HEK293 (cell line): ENCODE measurements around the gene SOCS7.

Experiments
- CTCF ChIA-PET: fragments of 350-600 bp; formaldehyde crosslinking; extraction: SDS; loops from one replicate; lab custom pipeline; 2021; ENCODE audit warnings: antibody characterized with exemption; lab: Yijun Ruan, JAX
- POLR2A ChIA-PET: fragments of 300-600 bp; formaldehyde crosslinking; extraction: SDS; loops from one replicate; lab custom pipeline; 2020; ENCODE audit warnings: antibody characterized with exemption, inconsistent platforms; lab: Yijun Ruan, JAX
- H3K27ac ChIP-seq: fragments of 200-500 bp; sonication (Bioruptor generic); 2 replicates; pipeline ENCODE4 v1.5.1; 2014; ENCODE audit warnings: low read depth, low read length, control low read depth, inconsistent platforms; ENCODE audit errors: extremely low read depth
- H3K36me3 ChIP-seq, 2 experiments: fragments of 200-500 bp in 1 of 2; sonication (Bioruptor generic) in 1 of 2; 1 replicate in 1 of 2; 2 replicates in 1 of 2; pipeline ENCODE4 v1.5.1; 2014 to 2017; ENCODE audit warnings: inconsistent platforms in 2 of 2, low read length in 2 of 2; ENCODE audit not compliant: control insufficient read depth in 2 of 2, insufficient read depth in 1 of 2
- H3K4me1 ChIP-seq: fragments of 200-500 bp; sonication (Bioruptor generic); 2 replicates; pipeline ENCODE4 v1.5.1; 2014; ENCODE audit warnings: mild to moderate bottlenecking, low read length, inconsistent platforms; ENCODE audit not compliant: control insufficient read depth, insufficient read depth
- H3K4me3 ChIP-seq: 2 replicates; pipeline ENCODE4 v1.5.1; 2011; ENCODE audit warnings: low read depth, mild to moderate bottlenecking, control low read depth, low read length, moderate library complexity
- H3K9me3 ChIP-seq: fragments of 200-500 bp; sonication (Bioruptor generic); 2 replicates; pipeline ENCODE4 v1.5.1; 2014; ENCODE audit warnings: low read depth, low read length, inconsistent platforms; ENCODE audit not compliant: control insufficient read depth, insufficient read depth
- FEZF1 ChIP-seq: fragments of 450-650 bp; formaldehyde crosslinking; IDR thresholded peaks from 2 replicates; pipeline ENCODE4 v1.5.1; 2016; ENCODE audit warnings: missing biosample characterization, missing genetic modification characterization
- PATZ1 ChIP-seq: fragments of 450-650 bp; formaldehyde crosslinking; IDR thresholded peaks from 2 replicates; pipeline ENCODE4 v1.5.1; 2016; ENCODE audit warnings: missing biosample characterization, missing genetic modification characterization
- PRDM6 ChIP-seq: fragments of 450-650 bp; formaldehyde crosslinking; IDR thresholded peaks from 2 replicates; pipeline ENCODE4 v1.5.1; 2017; ENCODE audit warnings: missing biosample characterization, missing genetic modification characterization
- REST ChIP-seq: fragments of 450-650 bp; formaldehyde crosslinking; IDR thresholded peaks from 2 replicates; pipeline ENCODE4 v1.5.1; 2016; ENCODE audit warnings: missing biosample characterization, missing genetic modification characterization
- YY1 ChIP-seq: fragments of 450-650 bp; formaldehyde crosslinking; IDR thresholded peaks from 2 replicates; pipeline ENCODE4 v1.5.1; 2018; ENCODE audit warnings: missing biosample characterization, missing genetic modification characterization
- ZNF10 ChIP-seq: fragments of 450-650 bp; formaldehyde crosslinking; IDR thresholded peaks from 2 replicates; pipeline ENCODE4 v1.5.1; 2017; ENCODE audit warnings: missing biosample characterization, missing genetic modification characterization
- ZNF148 ChIP-seq: fragments of 450-650 bp; formaldehyde crosslinking; IDR thresholded peaks from 2 replicates; pipeline ENCODE4 v1.5.0; 2017; ENCODE audit warnings: missing biosample characterization, missing genetic modification characterization, borderline replicate concordance
- ZNF23 ChIP-seq: fragments of 450-650 bp; formaldehyde crosslinking; IDR thresholded peaks from 2 replicates; pipeline ENCODE4 v1.5.1; 2016; ENCODE audit warnings: missing biosample characterization, missing genetic modification characterization, borderline replicate concordance
- ZNF280C ChIP-seq: fragments of 450-650 bp; formaldehyde crosslinking; IDR thresholded peaks from 2 replicates; pipeline ENCODE4 v1.5.1; 2016; ENCODE audit warnings: missing biosample characterization, missing genetic modification characterization
- ZNF426 ChIP-seq: fragments of 450-650 bp; formaldehyde crosslinking; IDR thresholded peaks from 2 replicates; pipeline ENCODE4 v1.5.1; 2017; ENCODE audit warnings: missing biosample characterization, missing genetic modification characterization, mild to moderate bottlenecking, inconsistent platforms, moderate library complexity
- ZNF514 ChIP-seq: fragments of 450-650 bp; formaldehyde crosslinking; IDR thresholded peaks from 2 replicates; pipeline ENCODE4 v1.5.1; 2016; ENCODE audit warnings: missing biosample characterization, missing genetic modification characterization
- ZNF585B ChIP-seq: fragments of 450-650 bp; formaldehyde crosslinking; IDR thresholded peaks from 2 replicates; pipeline ENCODE4 v1.5.1; 2016; ENCODE audit warnings: missing biosample characterization, missing genetic modification characterization
- ZNF624 ChIP-seq: fragments of 450-650 bp; formaldehyde crosslinking; IDR thresholded peaks from 2 replicates; pipeline ENCODE4 v1.5.1; 2017; ENCODE audit warnings: missing biosample characterization, missing genetic modification characterization
- ZNF701 ChIP-seq: fragments of 450-650 bp; formaldehyde crosslinking; IDR thresholded peaks from 2 replicates; pipeline ENCODE4 v1.5.1; 2016; ENCODE audit warnings: missing biosample characterization, missing genetic modification characterization
- ZSCAN5A ChIP-seq: fragments of 450-650 bp; formaldehyde crosslinking; IDR thresholded peaks from 2 replicates; pipeline ENCODE4 v1.5.1; 2016; ENCODE audit warnings: missing biosample characterization, missing genetic modification characterization
- TF ChIP-seq, protein P1 (sequence below): fragments of 450-650 bp; formaldehyde crosslinking; IDR thresholded peaks from 2 replicates; pipeline ENCODE4 v1.5.1; 2016; ENCODE audit warnings: missing biosample characterization, missing genetic modification characterization

SOCS7 gene

DNA sequence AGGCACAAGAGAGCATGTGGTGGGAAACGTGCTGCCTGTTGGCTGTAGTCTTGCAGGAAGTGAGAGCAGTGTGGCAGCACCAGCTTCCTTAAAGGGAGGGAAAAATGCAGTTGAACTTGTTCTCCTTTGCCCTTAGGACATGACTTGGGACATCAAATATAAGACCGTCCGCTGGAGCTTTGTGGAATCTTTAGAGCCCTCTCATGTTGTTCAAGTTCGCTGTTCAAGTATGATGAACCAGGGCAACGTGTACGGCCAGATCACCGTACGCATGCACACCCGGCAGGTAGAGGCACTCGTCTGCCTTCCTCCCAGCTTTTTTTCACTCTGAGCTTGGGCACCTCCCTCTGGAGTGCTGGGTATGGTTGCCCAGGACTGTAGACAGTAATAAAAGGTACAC lies 31.2 kb upstream of the SOCS7 start:
- TF ChIP-seq ZNF23 (tag by site-specific recombination) (no peak), ZNF426 (tag by site-specific recombination) (no peak), ZSCAN5A (tag by site-specific recombination) (no peak), ZNF10 (tag by site-specific recombination) (no peak), ZNF148 (no peak), FEZF1 (no peak), ZNF585B (tag by site-specific recombination) (no peak), PATZ1 (tag by site-specific recombination) (no peak), ZNF514 (tag by site-specific recombination) (no peak), YY1 (tag by site-specific recombination) (no peak), ZNF701 (tag by site-specific recombination) (no peak), REST (tag by site-specific recombination) (no peak), PRDM6 (no peak), ZNF624 (tag by site-specific recombination) (no peak), ZNF280C (tag by site-specific recombination) (no peak)
- TF ChIP-seq, protein P1, sequence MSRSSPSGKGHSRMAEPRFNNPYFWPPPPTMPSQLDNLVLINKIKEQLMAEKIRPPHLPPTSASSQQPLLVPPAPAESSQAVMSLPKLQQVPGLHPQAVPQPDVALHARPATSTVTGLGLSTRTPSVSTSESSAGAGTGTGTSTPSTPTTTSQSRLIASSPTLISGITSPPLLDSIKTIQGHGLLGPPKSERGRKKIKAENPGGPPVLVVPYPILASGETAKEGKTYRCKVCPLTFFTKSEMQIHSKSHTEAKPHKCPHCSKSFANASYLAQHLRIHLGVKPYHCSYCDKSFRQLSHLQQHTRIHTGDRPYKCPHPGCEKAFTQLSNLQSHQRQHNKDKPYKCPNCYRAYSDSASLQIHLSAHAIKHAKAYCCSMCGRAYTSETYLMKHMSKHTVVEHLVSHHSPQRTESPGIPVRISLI (tag by site-specific recombination) = no peak
- TF ChIP-seq, all 188 proteins: peak for 0
- no peaks in the 10 kb centered on the region for H3K9me3 ChIP-seq
- CTCF ChIA-PET = interaction anchor here (0.6 to 6.4 kb wide), 9 partner anchors 10 to 117 kb away, joined by 3 to 51 read pairs (median 3); partner anchors contain the start of gene SOCS7
- H3K36me3 ChIP-seq = peaks cover 43 to 61% of the 10 kb centered on the region in 2 experiments
- no peak overlapping the region for H3K27ac ChIP-seq
- H3K4me3 ChIP-seq = no peak overlapping the region
- POLR2A ChIA-PET = no interaction called here
- H3K4me1 ChIP-seq = peaks cover 2% of the 10 kb centered on the region; the same call in 1 of the 2 replicates
